WTC11 (cell line): Measurements from ENCODE around the gene FAM72D.
"Not testable (repeated sequence)": the region's sequence is repeated elsewhere in the genome, so short reads cannot be mapped to it uniquely, and the experiment has no call there.

Experiments
- CBFB ChIP-seq: sonication (generic); formaldehyde crosslinking; IDR thresholded peaks from 2 replicates; pipeline ENCODE4 v1.8.1; 2022; ENCODE audit warnings: mild to moderate bottlenecking, low read depth, missing genetic modification reagents
- ESRRA ChIP-seq: sonication (generic); formaldehyde crosslinking; IDR thresholded peaks from 2 replicates; pipeline ENCODE4 v1.8.1; 2022; ENCODE audit warnings: mild to moderate bottlenecking, missing genetic modification reagents, borderline replicate concordance
- JUN ChIP-seq: sonication (generic); formaldehyde crosslinking; IDR thresholded peaks from 2 replicates; pipeline ENCODE4 v1.8.0; 2023; ENCODE audit warnings: mild to moderate bottlenecking, missing genetic modification reagents
- SMAD4 ChIP-seq: sonication (generic); formaldehyde crosslinking; IDR thresholded peaks from 2 replicates; pipeline ENCODE4 v1.8.0; 2022; ENCODE audit warnings: mild to moderate bottlenecking, missing genetic modification reagents
- SP1 ChIP-seq: sonication (generic); formaldehyde crosslinking; conservative IDR thresholded peaks from 2 replicates; pipeline ENCODE4 v1.8.1; 2022; ENCODE audit warnings: missing genetic modification reagents
- ZNF138 ChIP-seq: sonication (generic); formaldehyde crosslinking; conservative IDR thresholded peaks from 2 replicates; pipeline ENCODE4 v1.8.1; 2022; ENCODE audit warnings: mild to moderate bottlenecking, moderate library complexity, missing genetic modification reagents
- TF ChIP-seq, protein P1 (sequence below): fragments of 200-600 bp; IDR thresholded peaks from 2 replicates; pipeline ENCODE4 v1.8.0; 2022; ENCODE audit warnings: antibody characterized with exemption
- TF ChIP-seq, protein P2 (sequence below): sonication (generic); formaldehyde crosslinking; IDR thresholded peaks from 2 replicates; pipeline ENCODE4 v1.8.1; 2023; ENCODE audit warnings: mild to moderate bottlenecking, missing genetic modification reagents, borderline replicate concordance
- TF ChIP-seq, protein P3 (sequence below): sonication (generic); formaldehyde crosslinking; IDR thresholded peaks from 2 replicates; pipeline ENCODE4 v1.8.1; 2022; ENCODE audit warnings: low read depth, missing genetic modification reagents, borderline replicate concordance
- TF ChIP-seq, protein P4 (sequence below): sonication (generic); formaldehyde crosslinking; IDR thresholded peaks from 2 replicates; pipeline ENCODE4 v1.8.1; 2022; ENCODE audit warnings: missing genetic modification reagents, borderline replicate concordance
- TF ChIP-seq, protein P5 (sequence below): sonication (generic); formaldehyde crosslinking; IDR thresholded peaks from 2 replicates; pipeline ENCODE4 v1.8.1; 2023; ENCODE audit warnings: mild to moderate bottlenecking, missing genetic modification reagents, moderate library complexity

DNA sequence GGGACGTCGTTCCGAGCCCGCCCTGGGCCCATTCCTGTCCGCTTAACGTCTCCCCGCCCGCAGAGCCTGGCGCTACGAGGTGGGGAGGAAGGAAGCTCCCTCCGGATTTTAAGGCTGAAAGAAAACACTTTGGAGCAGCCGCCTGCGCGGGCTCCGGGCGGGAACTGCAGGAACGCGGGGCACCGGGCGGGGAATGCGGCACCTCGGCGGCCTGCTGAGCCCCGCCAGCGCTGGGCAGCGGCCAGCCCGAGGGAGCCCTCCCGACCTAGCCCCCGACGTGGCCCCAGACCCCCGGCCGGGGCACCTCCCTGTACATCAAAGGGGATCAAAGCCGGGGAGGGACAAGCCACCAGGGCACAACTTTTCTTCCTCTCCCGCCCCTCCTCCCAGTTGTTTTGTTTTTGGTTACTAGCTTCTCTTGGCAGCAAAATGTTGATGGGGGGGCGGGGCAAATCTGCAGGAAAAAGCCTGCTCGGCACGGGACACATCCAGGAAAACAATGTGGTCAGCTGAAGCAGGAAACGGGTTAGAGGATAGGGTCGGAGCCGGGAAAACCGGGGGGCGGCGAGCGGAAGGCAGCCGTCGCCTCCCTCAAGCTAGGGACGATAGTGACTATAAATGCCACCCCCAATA lies 2.1 kb upstream of the FAM72D start:
- TF ChIP-seq, protein P1, sequence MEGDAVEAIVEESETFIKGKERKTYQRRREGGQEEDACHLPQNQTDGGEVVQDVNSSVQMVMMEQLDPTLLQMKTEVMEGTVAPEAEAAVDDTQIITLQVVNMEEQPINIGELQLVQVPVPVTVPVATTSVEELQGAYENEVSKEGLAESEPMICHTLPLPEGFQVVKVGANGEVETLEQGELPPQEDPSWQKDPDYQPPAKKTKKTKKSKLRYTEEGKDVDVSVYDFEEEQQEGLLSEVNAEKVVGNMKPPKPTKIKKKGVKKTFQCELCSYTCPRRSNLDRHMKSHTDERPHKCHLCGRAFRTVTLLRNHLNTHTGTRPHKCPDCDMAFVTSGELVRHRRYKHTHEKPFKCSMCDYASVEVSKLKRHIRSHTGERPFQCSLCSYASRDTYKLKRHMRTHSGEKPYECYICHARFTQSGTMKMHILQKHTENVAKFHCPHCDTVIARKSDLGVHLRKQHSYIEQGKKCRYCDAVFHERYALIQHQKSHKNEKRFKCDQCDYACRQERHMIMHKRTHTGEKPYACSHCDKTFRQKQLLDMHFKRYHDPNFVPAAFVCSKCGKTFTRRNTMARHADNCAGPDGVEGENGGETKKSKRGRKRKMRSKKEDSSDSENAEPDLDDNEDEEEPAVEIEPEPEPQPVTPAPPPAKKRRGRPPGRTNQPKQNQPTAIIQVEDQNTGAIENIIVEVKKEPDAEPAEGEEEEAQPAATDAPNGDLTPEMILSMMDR: not testable (repeated sequence)
- TF ChIP-seq CBFB, SP1, JUN, ZNF138, SMAD4, ESRRA (CRISPR knock-in tag): not testable (repeated sequence)
- TF ChIP-seq, protein P2, sequence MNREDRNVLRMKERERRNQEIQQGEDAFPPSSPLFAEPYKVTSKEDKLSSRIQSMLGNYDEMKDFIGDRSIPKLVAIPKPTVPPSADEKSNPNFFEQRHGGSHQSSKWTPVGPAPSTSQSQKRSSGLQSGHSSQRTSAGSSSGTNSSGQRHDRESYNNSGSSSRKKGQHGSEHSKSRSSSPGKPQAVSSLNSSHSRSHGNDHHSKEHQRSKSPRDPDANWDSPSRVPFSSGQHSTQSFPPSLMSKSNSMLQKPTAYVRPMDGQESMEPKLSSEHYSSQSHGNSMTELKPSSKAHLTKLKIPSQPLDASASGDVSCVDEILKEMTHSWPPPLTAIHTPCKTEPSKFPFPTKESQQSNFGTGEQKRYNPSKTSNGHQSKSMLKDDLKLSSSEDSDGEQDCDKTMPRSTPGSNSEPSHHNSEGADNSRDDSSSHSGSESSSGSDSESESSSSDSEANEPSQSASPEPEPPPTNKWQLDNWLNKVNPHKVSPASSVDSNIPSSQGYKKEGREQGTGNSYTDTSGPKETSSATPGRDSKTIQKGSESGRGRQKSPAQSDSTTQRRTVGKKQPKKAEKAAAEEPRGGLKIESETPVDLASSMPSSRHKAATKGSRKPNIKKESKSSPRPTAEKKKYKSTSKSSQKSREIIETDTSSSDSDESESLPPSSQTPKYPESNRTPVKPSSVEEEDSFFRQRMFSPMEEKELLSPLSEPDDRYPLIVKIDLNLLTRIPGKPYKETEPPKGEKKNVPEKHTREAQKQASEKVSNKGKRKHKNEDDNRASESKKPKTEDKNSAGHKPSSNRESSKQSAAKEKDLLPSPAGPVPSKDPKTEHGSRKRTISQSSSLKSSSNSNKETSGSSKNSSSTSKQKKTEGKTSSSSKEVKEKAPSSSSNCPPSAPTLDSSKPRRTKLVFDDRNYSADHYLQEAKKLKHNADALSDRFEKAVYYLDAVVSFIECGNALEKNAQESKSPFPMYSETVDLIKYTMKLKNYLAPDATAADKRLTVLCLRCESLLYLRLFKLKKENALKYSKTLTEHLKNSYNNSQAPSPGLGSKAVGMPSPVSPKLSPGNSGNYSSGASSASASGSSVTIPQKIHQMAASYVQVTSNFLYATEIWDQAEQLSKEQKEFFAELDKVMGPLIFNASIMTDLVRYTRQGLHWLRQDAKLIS (CRISPR knock-in tag): not testable (repeated sequence)
- TF ChIP-seq, protein P3, sequence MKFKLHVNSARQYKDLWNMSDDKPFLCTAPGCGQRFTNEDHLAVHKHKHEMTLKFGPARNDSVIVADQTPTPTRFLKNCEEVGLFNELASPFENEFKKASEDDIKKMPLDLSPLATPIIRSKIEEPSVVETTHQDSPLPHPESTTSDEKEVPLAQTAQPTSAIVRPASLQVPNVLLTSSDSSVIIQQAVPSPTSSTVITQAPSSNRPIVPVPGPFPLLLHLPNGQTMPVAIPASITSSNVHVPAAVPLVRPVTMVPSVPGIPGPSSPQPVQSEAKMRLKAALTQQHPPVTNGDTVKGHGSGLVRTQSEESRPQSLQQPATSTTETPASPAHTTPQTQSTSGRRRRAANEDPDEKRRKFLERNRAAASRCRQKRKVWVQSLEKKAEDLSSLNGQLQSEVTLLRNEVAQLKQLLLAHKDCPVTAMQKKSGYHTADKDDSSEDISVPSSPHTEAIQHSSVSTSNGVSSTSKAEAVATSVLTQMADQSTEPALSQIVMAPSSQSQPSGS (CRISPR knock-in tag): not testable (repeated sequence)
- TF ChIP-seq, protein P4, sequence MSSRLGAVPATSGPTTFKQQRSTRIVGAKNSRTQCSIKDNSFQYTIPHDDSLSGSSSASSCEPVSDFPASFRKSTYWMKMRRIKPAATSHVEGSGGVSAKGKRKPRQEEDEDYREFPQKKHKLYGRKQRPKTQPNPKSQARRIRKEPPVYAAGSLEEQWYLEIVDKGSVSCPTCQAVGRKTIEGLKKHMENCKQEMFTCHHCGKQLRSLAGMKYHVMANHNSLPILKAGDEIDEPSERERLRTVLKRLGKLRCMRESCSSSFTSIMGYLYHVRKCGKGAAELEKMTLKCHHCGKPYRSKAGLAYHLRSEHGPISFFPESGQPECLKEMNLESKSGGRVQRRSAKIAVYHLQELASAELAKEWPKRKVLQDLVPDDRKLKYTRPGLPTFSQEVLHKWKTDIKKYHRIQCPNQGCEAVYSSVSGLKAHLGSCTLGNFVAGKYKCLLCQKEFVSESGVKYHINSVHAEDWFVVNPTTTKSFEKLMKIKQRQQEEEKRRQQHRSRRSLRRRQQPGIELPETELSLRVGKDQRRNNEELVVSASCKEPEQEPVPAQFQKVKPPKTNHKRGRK (CRISPR knock-in tag): not testable (repeated sequence)
- TF ChIP-seq, protein P5, sequence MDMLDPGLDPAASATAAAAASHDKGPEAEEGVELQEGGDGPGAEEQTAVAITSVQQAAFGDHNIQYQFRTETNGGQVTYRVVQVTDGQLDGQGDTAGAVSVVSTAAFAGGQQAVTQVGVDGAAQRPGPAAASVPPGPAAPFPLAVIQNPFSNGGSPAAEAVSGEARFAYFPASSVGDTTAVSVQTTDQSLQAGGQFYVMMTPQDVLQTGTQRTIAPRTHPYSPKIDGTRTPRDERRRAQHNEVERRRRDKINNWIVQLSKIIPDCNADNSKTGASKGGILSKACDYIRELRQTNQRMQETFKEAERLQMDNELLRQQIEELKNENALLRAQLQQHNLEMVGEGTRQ (CRISPR knock-in tag): not testable (repeated sequence)
